MCF 10A (cell line): ENCODE measurements around the gene CRADD. TPM values are rescaled to one million over a fixed set of nuclear protein-coding genes. Genes with fewer than 3 reads are reported as not detected.

ENCODE experiments used
- BruUV-seq: library from RNA; stranded (reverse); fragments of 400-500 nt; replicated peaks from 2 replicates; lab custom pipeline; 2021; lab: Mats Ljungman, UMichigan
- CTCF ChIA-PET: fragments of 300-600 bp; sonication (Branson Sonifier 250); formaldehyde crosslinking; extraction: SDS; loops from one replicate; lab custom pipeline; 2021; ENCODE audit warnings: antibody characterized with exemption, inconsistent platforms; lab: Yijun Ruan, JAX
- POLR2A ChIA-PET: fragments of 300-600, 350-650 bp; sonication (Branson Sonifier 250); formaldehyde crosslinking; extraction: SDS; loops from one replicate; lab custom pipeline; 2020; ENCODE audit warnings: antibody characterized with exemption, inconsistent platforms; lab: Yijun Ruan, JAX
- DNase-seq: peaks from one replicate; pipeline ENCODE4 v3.0.0-alpha.2; 2018; ENCODE audit not compliant: unreplicated experiment
- H3K27ac Mint-ChIP-seq: one replicate; pipeline ENCODE4 v1.8.0; 2022; ENCODE audit warnings: mild to moderate bottlenecking, low read depth, mixed read lengths; ENCODE audit not compliant: unreplicated experiment
- H3K27me3 Mint-ChIP-seq: one replicate; pipeline ENCODE4 v1.8.0; 2022; ENCODE audit warnings: mixed read lengths; ENCODE audit not compliant: insufficient read depth, unreplicated experiment
- H3K36me3 Mint-ChIP-seq: one replicate; pipeline ENCODE4 v1.8.0; 2022; ENCODE audit warnings: mild to moderate bottlenecking, moderate library complexity, mixed read lengths; ENCODE audit not compliant: insufficient read depth, unreplicated experiment
- H3K4me1 Mint-ChIP-seq: one replicate; pipeline ENCODE4 v1.8.0; 2022; ENCODE audit warnings: mixed read lengths; ENCODE audit not compliant: insufficient read depth, unreplicated experiment
- H3K4me3 Mint-ChIP-seq: one replicate; pipeline ENCODE4 v1.8.0; 2022; ENCODE audit warnings: mild to moderate bottlenecking, moderate library complexity, mixed read lengths; ENCODE audit not compliant: unreplicated experiment
- H3K9me3 Mint-ChIP-seq: one replicate; pipeline ENCODE4 v1.8.0; 2022; ENCODE audit warnings: mixed read lengths; ENCODE audit not compliant: unreplicated experiment
- CTCF ChIP-seq: fragments of 200-600 bp; IDR thresholded peaks from one replicate; pipeline ENCODE4 v1.8.0; 2022; ENCODE audit warnings: antibody characterized with exemption, mild to moderate bottlenecking; ENCODE audit not compliant: unreplicated experiment
- intact Hi-C: fragments of 100-400 bp; cut with micrococcal nuclease; formaldehyde crosslinking; loops from 2 replicates; pipeline ENCODE4 v1.14.1; 2022
- total RNA-seq: library from RNA; stranded (reverse); gene quantifications from 2 replicates; pipeline ENCODE4 v1.2.3, GENCODE V29; 2022

CRADD gene
- total RNA-seq, 1 experiment from 2014 or later: 15.4 TPM

- Mint-ChIP-seq H3K9me3 (peaks cover 14% of the 10 kb centered on the region), H3K4me1 (peaks cover 1% of the 10 kb centered on the region), H3K4me3 (no peak overlapping the region), H3K36me3 (peaks cover 6% of the 10 kb centered on the region), H3K27ac (no peak overlapping the region), H3K27me3 (no peaks in the 10 kb centered on the region)
- BruUV-seq: no TSS peak
- DNase-seq: no peak
- ChIA-PET POLR2A (interaction anchor here (0.6 kb wide), 1 partner anchor 45 kb away, joined by 4 read pairs; no protein-coding TSS in a partner anchor), CTCF (no interaction called here)
- intact Hi-C loops: no loop called here
- no peak for TF ChIP-seq CTCF
These were observed 260.6 kb downstream of the CRADD start for GRCh38 chr12:93937812-93938211.

GRCh38 chr12:93938317-93938716, 261.1 kb downstream of the CRADD start:
- H3K27ac Mint-ChIP-seq: no peak overlapping the region
- H3K4me1 Mint-ChIP-seq: peaks cover 6% of the 10 kb centered on the region
- no peak for DNase-seq
- intact Hi-C loops: no loop called here
- no TSS peak for BruUV-seq
- H3K9me3 Mint-ChIP-seq: peaks cover 14% of the 10 kb centered on the region
- POLR2A ChIA-PET: interaction anchor here (0.6 kb wide), 1 partner anchor 45 kb away, joined by 4 read pairs; no protein-coding TSS in a partner anchor
- H3K27me3 Mint-ChIP-seq: no peaks in the 10 kb centered on the region
- CTCF ChIA-PET: interaction anchor here (0.6 kb wide), 1 partner anchor 28 kb away, joined by 3 read pairs; no protein-coding TSS in a partner anchor
- peaks cover 6% of the 10 kb centered on the region for H3K36me3 Mint-ChIP-seq
- H3K4me3 Mint-ChIP-seq: no peak overlapping the region
- no peak for TF ChIP-seq CTCF

- intact Hi-C loops: no loop called here
- Mint-ChIP-seq H3K27me3 (no peaks in the 10 kb centered on the region), H3K27ac (no peak overlapping the region), H3K36me3 (peaks cover 6% of the 10 kb centered on the region), H3K4me3 (no peak overlapping the region), H3K4me1 (peaks cover 12% of the 10 kb centered on the region), H3K9me3 (peaks cover 14% of the 10 kb centered on the region)
- no peak for DNase-seq
- CTCF ChIA-PET: interaction anchor here (0.6 to 1.7 kb wide), 2 partner anchors 28 to 162 kb away, joined by 3 to 9 read pairs; no protein-coding TSS in a partner anchor
- TF ChIP-seq CTCF: no peak
- POLR2A ChIA-PET: no interaction called here
- no TSS peak for BruUV-seq
These were observed 261.8 kb downstream of the CRADD start for GRCh38 chr12:93938931-93939330.

- BruUV-seq: no TSS peak
- no peaks in the 10 kb centered on the region for H3K27me3 Mint-ChIP-seq
- peaks cover 14% of the 10 kb centered on the region for H3K9me3 Mint-ChIP-seq
- peaks cover 6% of the 10 kb centered on the region for H3K36me3 Mint-ChIP-seq
- H3K27ac Mint-ChIP-seq: no peak overlapping the region
- ChIA-PET CTCF (interaction anchor here (1.7 kb wide), 1 partner anchor 162 kb away, joined by 9 read pairs; no protein-coding TSS in a partner anchor), POLR2A (no interaction called here)
- DNase-seq: no peak
- intact Hi-C loops: no loop called here
- H3K4me1 Mint-ChIP-seq: peaks cover 17% of the 10 kb centered on the region
- no peak overlapping the region for H3K4me3 Mint-ChIP-seq
- no peak for TF ChIP-seq CTCF
These were observed 262.6 kb downstream of the CRADD start for GRCh38 chr12:93939641-93940325.
